HG03354 (cell line): ENCODE measurements around the gene LRRC19.

ENCODE experiments used
- ATAC-seq: cut with Tn5 transposase; IDR thresholded peaks from one replicate; pipeline ENCODE4 v1.9.1; 2021; ENCODE audit warnings: mild to moderate bottlenecking; ENCODE audit not compliant: unreplicated experiment, poor library complexity, severe bottlenecking

LRRC19 gene

DNA sequence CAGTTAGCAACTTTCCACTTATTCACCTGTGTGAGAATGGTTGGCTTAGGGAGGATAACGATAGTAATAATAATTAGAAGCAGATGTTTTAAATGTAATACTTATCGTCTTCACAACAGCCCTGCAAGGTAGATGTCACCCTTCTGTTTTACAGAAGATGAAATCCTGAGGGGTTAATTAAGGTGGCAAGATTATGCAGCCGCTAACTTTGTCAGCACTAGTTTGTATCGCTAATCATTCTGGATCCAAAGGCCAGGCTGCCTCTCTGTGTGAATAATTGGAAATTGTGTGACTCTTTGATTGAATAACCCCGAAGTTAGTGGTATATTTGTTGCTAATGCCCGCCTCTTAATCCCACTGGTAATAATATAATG, 48.6 kb downstream of the LRRC19 start:
- no peak for ATAC-seq

DNA sequence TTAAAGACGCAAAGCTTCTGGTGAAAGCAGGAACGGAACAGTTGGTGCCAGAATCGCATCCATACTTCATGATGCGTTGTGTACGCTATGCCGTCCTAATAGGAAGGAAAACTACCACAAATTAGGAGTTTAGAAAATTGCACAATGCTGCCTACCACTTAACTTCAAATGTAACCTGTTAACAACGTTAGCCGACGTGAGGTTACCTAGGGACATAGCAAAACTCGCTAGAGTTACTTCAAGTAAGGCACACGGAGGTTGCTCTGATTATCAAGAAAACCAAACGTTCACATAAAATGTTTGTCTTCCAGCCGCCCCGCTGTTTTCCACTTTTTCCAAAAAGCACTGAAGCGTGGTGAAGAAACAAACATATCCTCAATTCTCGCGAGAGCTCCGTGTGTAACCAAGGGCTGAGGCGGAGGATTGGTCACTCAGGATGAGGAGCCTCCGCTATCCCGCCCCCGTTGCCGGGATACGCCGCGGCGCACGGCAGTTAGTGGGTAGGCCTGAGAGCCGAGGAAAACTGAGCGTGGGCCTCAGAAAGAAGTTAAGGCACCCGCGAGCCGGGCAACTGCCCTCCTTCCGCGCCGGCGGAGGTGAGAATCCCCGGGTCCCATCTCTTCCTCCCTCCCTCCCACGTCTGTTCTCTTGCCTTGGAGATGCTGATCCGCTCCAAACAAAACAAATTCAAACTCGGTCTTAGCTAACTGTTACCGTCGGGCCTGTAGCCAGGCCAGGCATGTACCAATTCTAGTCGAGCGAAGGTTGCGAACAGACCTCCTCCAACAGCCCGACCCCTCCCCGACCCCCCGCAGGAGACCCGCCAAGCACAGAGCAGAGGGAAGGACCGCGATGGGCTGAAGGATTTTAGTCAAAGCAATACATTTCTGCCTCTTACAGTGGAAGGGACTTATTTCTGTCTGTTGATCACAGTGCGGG, 49.3 kb downstream of the LRRC19 start, which contains the start of gene IFT74:
IFT74 (plus strand) TSS at position 492 of the 939 bp plus-strand sequence. CDS start 5,556 bp downstream, outside the sequence.
- ATAC-seq, result peak; percentile 99

DNA sequence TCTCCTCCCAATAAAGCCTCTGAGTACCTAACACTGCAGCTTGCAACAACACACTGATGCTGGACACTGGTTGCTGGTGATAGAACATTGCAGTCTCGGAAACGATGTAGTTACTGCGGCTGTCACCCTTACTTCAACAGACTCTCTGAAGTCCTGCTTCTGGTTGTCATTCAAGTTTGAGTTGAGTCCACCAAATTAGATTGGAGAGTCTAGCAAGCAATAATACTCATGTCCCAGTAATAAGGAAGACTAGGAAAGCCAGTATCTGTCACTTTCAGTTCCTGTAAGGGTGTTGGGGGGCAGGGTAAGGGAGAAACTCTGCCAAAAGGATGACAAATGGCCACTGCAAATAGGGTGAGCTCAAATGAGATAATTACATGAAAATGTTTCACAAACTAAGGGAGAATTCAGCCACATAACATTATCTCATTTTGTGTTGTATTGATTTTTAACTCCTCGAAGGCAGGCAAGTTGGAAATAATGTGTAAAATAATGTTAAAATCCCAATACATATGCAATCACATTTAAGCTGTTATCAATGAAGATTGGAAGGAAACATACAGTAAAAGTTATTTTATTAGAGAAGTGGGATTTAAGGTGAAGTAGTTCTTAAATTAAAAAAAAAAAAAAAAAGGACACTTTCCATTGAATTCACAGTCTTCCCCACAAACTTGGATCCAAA, 50.1 kb downstream of the LRRC19 start:
- peak; percentile 30 for ATAC-seq

DNA sequence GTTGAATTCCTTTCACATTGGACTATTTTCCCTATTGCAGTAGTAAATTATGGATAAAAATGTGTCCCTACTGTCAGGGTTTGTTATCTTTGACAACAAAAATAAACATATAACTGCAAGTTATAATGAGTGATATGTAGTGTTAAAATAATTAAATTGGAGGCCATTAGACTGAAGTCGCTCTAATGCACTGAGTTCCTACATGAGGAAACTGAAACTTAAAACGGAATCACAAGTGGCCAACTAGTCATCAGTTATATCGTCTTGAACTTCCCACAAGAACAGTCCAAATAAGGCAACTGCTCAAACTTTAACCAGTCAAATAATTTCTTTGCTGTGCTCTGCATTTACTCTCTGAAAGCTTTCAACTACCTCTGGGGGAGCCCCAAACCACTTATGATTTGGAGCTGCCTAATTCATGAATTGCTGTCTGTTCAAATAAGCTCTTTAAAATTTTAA, 51.4 kb downstream of the LRRC19 start:
- no peak for ATAC-seq

DNA sequence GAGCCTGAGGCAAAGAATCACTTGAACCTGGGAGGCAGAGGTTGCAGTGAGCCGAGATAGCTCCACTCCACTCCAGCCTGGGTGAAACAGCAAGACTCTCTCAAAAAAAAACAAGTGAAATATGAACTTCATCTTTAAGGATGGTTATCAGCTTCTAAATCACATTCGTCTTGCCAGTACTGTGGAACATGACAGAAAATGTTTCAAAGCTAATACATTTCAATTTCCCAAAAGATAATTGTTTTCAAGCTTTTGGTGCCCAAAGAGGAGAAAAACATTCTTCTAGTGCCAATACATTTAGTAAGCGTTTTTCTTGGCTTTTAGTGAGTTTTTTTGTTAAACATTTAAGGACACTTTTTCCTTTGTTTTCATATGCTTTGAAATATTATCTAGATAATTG, 53.7 kb downstream of the LRRC19 start:
- no peak for ATAC-seq

DNA sequence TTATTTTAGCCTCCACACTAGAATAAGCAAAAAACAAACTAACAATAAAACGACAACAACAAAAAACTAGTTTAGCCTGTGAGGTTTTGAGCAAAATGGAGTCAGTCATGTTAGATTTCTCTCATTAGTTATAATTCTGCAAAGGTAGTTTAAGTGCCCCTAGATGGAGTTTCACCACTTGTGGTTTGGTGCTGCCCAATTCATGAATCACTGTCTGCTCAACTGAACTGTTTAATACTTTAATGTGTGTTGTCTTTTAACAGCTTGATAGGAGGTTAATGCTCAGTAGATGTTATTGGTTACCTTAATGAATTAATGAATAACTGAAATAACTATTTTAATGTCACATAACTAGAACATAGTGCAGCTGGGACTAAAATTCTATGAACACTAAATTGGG, 55.0 kb downstream of the LRRC19 start:
- no peak for ATAC-seq

DNA sequence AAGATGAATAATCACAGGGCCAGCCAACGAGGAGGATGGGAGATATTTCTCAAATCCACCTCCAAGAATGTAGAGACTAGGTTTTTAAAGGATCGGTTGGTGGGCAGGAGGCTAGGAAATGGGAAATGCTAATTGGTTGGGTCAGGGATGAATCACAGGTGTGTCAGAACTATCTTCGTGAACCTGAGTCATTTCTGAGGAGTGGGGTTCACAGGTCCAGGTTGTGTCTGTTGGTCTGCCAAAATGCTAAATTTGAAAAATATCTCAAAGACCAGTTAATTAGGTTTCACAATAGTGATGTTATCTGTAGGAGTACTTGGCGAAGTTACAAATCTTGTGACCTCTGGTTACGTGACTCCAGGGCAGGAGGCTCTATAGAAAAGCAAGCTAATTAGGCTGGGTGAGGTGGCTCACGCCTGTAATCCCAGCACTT, 55.8 kb downstream of the LRRC19 start:
- ATAC-seq, result no peak

DNA sequence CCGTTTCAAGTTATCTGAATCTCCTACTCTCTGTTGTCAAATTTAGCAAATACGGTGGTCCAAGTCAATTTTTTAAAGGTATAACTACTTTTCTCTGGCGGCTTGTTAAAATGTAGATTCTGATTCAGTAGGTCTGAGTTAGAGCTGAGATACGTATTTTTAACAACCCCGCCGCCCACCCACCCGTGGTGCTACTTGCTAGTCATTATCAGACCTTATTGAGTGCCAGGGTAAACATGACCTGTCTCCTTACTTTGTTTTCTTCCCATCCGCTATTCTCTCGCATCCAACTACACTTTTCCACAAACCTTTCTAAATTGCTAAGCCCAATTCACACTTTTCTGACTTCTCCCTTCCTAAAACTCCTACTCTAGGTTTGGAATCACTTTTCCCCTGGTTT, 57.7 kb downstream of the LRRC19 start:
- no peak for ATAC-seq

DNA sequence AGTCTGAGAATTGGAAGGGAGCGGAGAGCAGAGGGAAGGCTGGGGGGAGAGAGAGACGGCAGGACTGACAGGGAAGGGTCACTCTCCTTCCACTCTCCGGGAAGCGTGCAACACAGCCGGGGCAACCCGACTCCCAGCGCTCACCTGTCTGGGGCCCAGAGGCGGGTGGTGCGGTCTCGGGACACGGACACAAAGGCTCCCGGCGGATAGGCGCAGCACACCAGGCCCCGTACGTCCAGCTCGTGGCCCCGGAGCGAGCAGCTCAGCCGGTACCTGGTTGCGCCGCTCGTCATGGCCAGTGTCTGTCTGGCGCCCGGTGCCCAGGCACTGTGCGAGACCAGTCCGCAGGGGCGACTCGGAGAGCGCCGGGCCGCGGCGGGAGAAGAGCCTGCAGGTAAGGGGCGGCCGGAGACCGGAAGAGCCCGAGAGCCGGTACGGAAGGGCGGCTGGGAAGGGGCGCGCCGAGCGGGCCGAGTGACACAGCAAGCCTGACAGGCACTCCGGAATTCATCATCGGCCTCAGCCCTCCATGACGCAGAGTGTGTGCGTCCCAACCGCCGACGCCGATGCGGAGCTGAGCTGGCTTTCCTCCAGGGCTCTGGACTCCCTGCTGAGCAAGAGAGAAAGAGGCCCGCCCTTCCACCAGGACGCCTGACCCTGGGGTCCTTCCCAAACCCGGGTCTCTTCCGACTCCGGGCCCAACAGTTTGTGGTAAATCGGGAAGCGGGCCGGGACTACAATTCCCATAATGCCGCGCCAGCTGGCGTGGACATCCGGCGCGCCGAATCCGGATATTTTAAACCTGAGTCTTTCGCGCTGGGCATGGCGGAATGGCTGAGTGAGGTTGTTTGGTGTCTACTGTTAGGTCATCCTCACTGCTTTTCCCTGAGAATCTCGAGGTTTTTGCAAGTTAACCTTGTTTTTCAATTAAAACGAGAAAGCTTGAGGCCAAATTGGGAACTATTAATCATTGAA, 58.4 kb downstream of the LRRC19 start, which contains the start of gene PLAA:
PLAA (minus strand) TSS at position 490 of the 975 bp plus-strand sequence; CDS start at position 293, 197 bp downstream.
- peak; percentile 98 for ATAC-seq

DNA sequence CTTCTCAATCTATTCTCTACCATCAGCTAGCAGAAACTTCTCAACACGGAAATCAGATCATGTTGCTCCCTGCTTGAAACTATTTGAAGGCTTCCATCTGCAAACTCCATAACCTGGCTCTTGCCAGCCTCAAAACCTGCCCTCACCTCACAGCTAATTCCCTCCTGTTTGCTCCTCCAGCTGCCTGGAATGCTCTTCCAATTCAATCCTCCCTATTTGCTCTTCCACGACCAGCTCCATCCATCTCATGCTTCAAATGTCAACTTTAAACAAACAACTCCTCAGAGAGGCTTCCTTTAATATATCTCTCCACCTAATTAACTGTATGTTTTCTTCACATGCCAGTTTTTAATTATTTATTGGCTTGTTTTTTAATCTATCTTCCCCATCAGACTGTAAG, 59.9 kb downstream of the LRRC19 start:
- no peak for ATAC-seq
